DMS153 treated with DMSO at 0.1 percent for 48 hours (cell line): ENCODE results near the gene URM1.
"Not testable (repeated sequence)": the region's sequence is repeated elsewhere in the genome, so short reads cannot be mapped to it uniquely, and the experiment has no call there.

Source experiments
- DNase-seq: peaks from one replicate; lab custom pipeline; 2025; ENCODE audit not compliant: unreplicated experiment; lab: John Stamatoyannopoulos, UW

Gene URM1

GRCh38 chr9:128370752-128371629 is at the start of gene URM1:
Gene URM1 (plus strand): TSS chr9:128371374. CDS start chr9:128371381, 7 bp downstream.
- DNase-seq, result peak; percentile 92

GRCh38 chr9:128321879-128322403 is 49.2 kb upstream of the URM1 start:
- no peak for DNase-seq

- peak; percentile 82 for DNase-seq
Observed at GRCh38 chr9:128322404-128323211, 48.6 kb upstream of the URM1 start, which contains the start of the genes COQ4 and TRUB2. Gene COQ4 (plus strand): TSS chr9:128322839. CDS start chr9:128322859, 20 bp downstream. Gene TRUB2 (minus strand): TSS chr9:128322447. CDS start chr9:128322408, 39 bp downstream.

GRCh38 chr9:128323212-128323730 is 47.9 kb upstream of the URM1 start:
- no peak for DNase-seq

GRCh38 chr9:128323791-128324190 is 47.4 kb upstream of the URM1 start:
- no peak for DNase-seq

- DNase-seq, result no peak
Observed at GRCh38 chr9:128324401-128324800, 46.8 kb upstream of the URM1 start.

GRCh38 chr9:128325629-128326028 is 45.5 kb upstream of the URM1 start:
- DNase-seq, result no peak

- DNase-seq, result no peak
Observed at GRCh38 chr9:128333451-128333869, 37.7 kb upstream of the URM1 start.

GRCh38 chr9:128335161-128335560 is 36.0 kb upstream of the URM1 start:
- no peak for DNase-seq

- no peak for DNase-seq
Observed at GRCh38 chr9:128335914-128336313, 35.3 kb upstream of the URM1 start.

GRCh38 chr9:128337936-128338335 is 33.2 kb upstream of the URM1 start:
- DNase-seq, result no peak

GRCh38 chr9:128338852-128339614 is 32.1 kb upstream of the URM1 start:
- not testable (repeated sequence) for DNase-seq

- DNase-seq, result peak; percentile 64
Observed at GRCh38 chr9:128339761-128340690, 31.1 kb upstream of the URM1 start, which contains the start of gene SLC27A4. Gene SLC27A4 (plus strand): TSS chr9:128340527. CDS start chr9:128343133, 2,606 bp downstream.

GRCh38 chr9:128340691-128341434 is 30.3 kb upstream of the URM1 start:
- no peak for DNase-seq

GRCh38 chr9:128341435-128341849 is 29.7 kb upstream of the URM1 start:
- peak; percentile 51 for DNase-seq

GRCh38 chr9:128342971-128343680 is 28.0 kb upstream of the URM1 start:
- no peak for DNase-seq

GRCh38 chr9:128343855-128344254 is 27.3 kb upstream of the URM1 start:
- DNase-seq, result no peak
